ENCODE data around the gene PARD3B. TPM values are rescaled to one million over a fixed set of nuclear protein-coding genes. Genes with fewer than 3 reads are reported as not detected.

PARD3B gene
- total and polyA plus RNA-seq, 2 experiments from 2014 or later: 3.5 to 4.4 TPM

DNA sequence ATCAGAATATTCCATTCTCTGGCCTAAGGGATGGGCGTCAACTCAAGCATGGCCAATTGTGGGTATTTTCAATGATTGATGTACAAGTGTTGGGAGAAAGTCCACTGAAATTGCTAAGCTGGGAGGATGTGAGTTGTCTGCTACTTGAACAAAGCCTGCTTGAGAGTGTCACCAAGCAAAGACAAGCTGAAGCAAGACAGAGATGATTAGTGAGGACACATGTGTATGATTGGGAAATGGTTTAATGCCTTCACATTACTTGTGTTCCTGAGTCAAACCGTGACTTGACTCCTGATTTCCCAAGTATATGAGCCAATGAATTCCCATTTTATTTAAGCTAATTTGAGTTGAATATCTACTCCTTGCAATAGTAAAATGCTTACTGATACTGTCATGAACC, 1113.3 kb downstream of the PARD3B start (continued):
- TF ChIP-seq, protein P1, sequence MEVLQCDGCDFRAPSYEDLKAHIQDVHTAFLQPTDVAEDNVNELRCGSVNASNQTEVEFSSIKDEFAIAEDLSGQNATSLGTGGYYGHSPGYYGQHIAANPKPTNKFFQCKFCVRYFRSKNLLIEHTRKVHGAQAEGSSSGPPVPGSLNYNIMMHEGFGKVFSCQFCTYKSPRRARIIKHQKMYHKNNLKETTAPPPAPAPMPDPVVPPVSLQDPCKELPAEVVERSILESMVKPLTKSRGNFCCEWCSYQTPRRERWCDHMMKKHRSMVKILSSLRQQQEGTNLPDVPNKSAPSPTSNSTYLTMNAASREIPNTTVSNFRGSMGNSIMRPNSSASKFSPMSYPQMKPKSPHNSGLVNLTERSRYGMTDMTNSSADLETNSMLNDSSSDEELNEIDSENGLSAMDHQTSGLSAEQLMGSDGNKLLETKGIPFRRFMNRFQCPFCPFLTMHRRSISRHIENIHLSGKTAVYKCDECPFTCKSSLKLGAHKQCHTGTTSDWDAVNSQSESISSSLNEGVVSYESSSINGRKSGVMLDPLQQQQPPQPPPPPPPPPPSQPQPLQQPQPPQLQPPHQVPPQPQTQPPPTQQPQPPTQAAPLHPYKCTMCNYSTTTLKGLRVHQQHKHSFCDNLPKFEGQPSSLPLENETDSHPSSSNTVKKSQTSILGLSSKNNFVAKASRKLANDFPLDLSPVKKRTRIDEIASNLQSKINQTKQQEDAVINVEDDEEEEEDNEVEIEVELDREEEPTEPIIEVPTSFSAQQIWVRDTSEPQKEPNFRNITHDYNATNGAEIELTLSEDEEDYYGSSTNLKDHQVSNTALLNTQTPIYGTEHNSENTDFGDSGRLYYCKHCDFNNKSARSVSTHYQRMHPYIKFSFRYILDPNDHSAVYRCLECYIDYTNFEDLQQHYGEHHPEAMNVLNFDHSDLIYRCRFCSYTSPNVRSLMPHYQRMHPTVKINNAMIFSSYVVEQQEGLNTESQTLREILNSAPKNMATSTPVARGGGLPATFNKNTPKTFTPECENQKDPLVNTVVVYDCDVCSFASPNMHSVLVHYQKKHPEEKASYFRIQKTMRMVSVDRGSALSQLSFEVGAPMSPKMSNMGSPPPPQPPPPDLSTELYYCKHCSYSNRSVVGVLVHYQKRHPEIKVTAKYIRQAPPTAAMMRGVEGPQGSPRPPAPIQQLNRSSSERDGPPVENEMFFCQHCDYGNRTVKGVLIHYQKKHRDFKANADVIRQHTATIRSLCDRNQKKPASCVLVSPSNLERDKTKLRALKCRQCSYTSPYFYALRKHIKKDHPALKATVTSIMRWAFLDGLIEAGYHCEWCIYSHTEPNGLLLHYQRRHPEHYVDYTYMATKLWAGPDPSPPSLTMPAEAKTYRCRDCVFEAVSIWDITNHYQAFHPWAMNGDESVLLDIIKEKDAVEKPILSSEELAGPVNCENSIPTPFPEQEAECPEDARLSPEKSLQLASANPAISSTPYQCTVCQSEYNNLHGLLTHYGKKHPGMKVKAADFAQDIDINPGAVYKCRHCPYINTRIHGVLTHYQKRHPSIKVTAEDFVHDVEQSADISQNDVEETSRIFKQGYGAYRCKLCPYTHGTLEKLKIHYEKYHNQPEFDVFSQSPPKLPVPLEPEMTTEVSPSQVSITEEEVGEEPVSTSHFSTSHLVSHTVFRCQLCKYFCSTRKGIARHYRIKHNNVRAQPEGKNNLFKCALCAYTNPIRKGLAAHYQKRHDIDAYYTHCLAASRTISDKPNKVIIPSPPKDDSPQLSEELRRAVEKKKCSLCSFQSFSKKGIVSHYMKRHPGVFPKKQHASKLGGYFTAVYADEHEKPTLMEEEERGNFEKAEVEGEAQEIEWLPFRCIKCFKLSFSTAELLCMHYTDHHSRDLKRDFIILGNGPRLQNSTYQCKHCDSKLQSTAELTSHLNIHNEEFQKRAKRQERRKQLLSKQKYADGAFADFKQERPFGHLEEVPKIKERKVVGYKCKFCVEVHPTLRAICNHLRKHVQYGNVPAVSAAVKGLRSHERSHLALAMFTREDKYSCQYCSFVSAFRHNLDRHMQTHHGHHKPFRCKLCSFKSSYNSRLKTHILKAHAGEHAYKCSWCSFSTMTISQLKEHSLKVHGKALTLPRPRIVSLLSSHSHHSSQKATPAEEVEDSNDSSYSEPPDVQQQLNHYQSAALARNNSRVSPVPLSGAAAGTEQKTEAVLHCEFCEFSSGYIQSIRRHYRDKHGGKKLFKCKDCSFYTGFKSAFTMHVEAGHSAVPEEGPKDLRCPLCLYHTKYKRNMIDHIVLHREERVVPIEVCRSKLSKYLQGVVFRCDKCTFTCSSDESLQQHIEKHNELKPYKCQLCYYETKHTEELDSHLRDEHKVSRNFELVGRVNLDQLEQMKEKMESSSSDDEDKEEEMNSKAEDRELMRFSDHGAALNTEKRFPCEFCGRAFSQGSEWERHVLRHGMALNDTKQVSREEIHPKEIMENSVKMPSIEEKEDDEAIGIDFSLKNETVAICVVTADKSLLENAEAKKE (CRISPR knock-in tag; IDR thresholded peaks at IDR 0.05): no peak
- TF ChIP-seq POLR2AphosphoS5 (IDR thresholded peaks at IDR 0.05; ENCODE audit: low read depth): no peak
- TF ChIP-seq EZH2phosphoT487 (IDR thresholded peaks at IDR 0.05; ENCODE audit: unreplicated experiment): no peak
- no peak for TF ChIP-seq ZNF114 (CRISPR knock-in tag; IDR thresholded peaks at IDR 0.05)
- no peak for TF ChIP-seq ETS1 (IDR thresholded peaks at IDR 0.05)
- no peak for TF ChIP-seq ZNF331 (CRISPR knock-in tag; IDR thresholded peaks at IDR 0.05; ENCODE audit: low read depth)
- TF ChIP-seq JUNB (IDR thresholded peaks at IDR 0.05; ENCODE audit: unreplicated experiment): no peak
- no peak for TF ChIP-seq CREB1 (CRISPR knock-in tag; IDR thresholded peaks at IDR 0.05; ENCODE audit: low read depth)
- no peak for TF ChIP-seq EZH2 (IDR thresholded peaks at IDR 0.05; ENCODE audit: low read depth, unreplicated experiment)

DNA sequence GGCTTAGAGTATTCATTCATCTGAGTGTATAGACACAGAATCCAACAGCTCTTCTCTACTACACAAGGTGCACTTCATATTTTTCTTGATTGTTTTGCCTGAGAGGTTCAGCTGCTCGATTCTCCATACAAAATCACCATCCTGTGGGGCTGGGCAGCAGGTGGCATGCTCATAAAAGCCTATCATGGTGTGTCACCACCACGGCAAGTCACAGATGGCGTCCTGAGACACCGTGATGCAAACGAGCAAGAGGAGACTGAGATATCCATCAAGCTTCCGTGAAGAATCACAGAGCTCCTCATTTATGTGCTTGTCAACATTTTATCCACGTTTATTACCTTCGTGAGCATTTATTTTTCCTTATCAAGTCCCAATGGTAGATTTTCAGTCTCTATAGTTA, 1114.6 kb downstream of the PARD3B start:
- Histone ChIP-seq H4K20me1 (replicated peaks; ENCODE audit: insufficient read depth) (no peaks in the 10 kb centered on the region), H3K36me3 (ENCODE audit: insufficient read depth) (no peaks in the 10 kb centered on the region), H3K27ac (ENCODE audit: low read depth) (no peak overlapping the region), H3K4me3 (no peak overlapping the region), H3K79me2 (replicated peaks; ENCODE audit: insufficient read depth) (no peaks in the 10 kb centered on the region), H2AFZ (no peak overlapping the region), H3K27me3 (ENCODE audit: insufficient read depth) (no peaks in the 10 kb centered on the region), H3K4me2 (no peak overlapping the region), H3F3A (replicated peaks; ENCODE audit: low read depth) (no peaks in the 10 kb centered on the region), H3K9me2 (ENCODE audit: insufficient read depth) (0 out of 2 replicates have a peak, but pooled peaks cover 11% of the 10 kb centered on the region), H3K4me1 (ENCODE audit: insufficient read depth) (no peaks in the 10 kb centered on the region)
- DNase-seq (ENCODE audit: low spot score) (no peak), ATAC-seq (no peak)
- peaks cover 4% of the 10 kb centered on the region; the same call in 2 of the 3 replicates for H3K4me1 Mint-ChIP-seq
- H3K9me3 Mint-ChIP-seq: no peaks in the 10 kb centered on the region
- no peak overlapping the region for H3K27ac Mint-ChIP-seq
- no peaks in the 10 kb centered on the region for H3K36me3 Mint-ChIP-seq (ENCODE audit: low read depth)
- H3K4me3 Mint-ChIP-seq: no peak overlapping the region
- TF ChIP-seq, protein P2, sequence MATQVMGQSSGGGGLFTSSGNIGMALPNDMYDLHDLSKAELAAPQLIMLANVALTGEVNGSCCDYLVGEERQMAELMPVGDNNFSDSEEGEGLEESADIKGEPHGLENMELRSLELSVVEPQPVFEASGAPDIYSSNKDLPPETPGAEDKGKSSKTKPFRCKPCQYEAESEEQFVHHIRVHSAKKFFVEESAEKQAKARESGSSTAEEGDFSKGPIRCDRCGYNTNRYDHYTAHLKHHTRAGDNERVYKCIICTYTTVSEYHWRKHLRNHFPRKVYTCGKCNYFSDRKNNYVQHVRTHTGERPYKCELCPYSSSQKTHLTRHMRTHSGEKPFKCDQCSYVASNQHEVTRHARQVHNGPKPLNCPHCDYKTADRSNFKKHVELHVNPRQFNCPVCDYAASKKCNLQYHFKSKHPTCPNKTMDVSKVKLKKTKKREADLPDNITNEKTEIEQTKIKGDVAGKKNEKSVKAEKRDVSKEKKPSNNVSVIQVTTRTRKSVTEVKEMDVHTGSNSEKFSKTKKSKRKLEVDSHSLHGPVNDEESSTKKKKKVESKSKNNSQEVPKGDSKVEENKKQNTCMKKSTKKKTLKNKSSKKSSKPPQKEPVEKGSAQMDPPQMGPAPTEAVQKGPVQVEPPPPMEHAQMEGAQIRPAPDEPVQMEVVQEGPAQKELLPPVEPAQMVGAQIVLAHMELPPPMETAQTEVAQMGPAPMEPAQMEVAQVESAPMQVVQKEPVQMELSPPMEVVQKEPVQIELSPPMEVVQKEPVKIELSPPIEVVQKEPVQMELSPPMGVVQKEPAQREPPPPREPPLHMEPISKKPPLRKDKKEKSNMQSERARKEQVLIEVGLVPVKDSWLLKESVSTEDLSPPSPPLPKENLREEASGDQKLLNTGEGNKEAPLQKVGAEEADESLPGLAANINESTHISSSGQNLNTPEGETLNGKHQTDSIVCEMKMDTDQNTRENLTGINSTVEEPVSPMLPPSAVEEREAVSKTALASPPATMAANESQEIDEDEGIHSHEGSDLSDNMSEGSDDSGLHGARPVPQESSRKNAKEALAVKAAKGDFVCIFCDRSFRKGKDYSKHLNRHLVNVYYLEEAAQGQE (IDR thresholded peaks at IDR 0.05; ENCODE audit: unreplicated experiment): no peak
- no peak for TF ChIP-seq JUNB (IDR thresholded peaks at IDR 0.05; ENCODE audit: unreplicated experiment)
- TF ChIP-seq ETS1 (IDR thresholded peaks at IDR 0.05): no peak
- no peaks in the 10 kb centered on the region for H3K27me3 Mint-ChIP-seq (ENCODE audit: insufficient read depth, low read depth, poor library complexity)
